HG03469 (cell line): ENCODE results near the gene RPA4.
"Not testable (repeated sequence)": the region's sequence is repeated elsewhere in the genome, so short reads cannot be mapped to it uniquely, and the experiment has no call there.

ENCODE experiments used
- ATAC-seq: cut with Tn5 transposase; IDR thresholded peaks from one replicate; pipeline ENCODE4 v1.9.1; 2021; ENCODE audit warnings: mild to moderate bottlenecking, moderate library complexity, moderate number of reproducible peaks; ENCODE audit not compliant: unreplicated experiment

RPA4 gene, protein sequence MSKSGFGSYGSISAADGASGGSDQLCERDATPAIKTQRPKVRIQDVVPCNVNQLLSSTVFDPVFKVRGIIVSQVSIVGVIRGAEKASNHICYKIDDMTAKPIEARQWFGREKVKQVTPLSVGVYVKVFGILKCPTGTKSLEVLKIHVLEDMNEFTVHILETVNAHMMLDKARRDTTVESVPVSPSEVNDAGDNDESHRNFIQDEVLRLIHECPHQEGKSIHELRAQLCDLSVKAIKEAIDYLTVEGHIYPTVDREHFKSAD

GRCh38 chrX:96883608-96884007 is at the start of gene RPA4:
TSS of gene RPA4 (plus strand) at chrX:96883908. CDS start at chrX:96884311, 403 bp downstream.
- no peak for ATAC-seq

GRCh38 chrX:96834137-96834536 is 49.6 kb upstream of the RPA4 start:
- no peak for ATAC-seq

DNA sequence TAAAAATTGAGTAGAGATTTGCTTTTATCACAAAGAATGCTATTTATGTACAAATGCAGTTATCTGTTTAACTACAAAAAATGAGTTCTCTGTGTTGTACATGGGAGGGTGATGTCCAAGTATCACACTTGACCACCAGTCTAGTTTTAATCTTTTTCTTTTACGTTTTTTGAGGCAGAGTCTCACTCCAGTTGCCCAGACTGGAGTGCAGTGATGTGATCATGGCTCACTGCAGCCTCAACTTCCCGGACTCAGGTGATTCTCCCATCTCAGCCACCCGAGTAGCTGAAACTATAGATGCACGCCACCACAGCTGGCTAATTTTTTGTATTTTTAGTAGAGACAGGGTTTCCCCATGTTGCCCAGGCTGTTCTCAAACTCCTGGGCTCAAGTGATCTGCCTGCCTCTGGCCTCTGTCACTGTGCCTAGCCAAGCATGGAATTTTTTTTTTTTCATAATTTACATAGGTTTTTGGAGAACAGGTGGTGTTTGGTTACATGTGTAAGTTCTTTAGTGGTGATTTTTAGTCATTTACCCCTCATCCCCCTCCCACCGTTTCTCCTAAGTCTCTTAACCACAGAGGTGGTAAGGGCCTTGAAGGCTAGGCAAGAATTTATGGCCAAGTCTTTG is 47.9 kb upstream of the RPA4 start:
- peak; percentile 61 for ATAC-seq

GRCh38 chrX:96837808-96838207 is 45.9 kb upstream of the RPA4 start:
- no peak for ATAC-seq

- ATAC-seq = no peak
Measured at GRCh38 chrX:96838537-96838936, 45.2 kb upstream of the RPA4 start.

DNA sequence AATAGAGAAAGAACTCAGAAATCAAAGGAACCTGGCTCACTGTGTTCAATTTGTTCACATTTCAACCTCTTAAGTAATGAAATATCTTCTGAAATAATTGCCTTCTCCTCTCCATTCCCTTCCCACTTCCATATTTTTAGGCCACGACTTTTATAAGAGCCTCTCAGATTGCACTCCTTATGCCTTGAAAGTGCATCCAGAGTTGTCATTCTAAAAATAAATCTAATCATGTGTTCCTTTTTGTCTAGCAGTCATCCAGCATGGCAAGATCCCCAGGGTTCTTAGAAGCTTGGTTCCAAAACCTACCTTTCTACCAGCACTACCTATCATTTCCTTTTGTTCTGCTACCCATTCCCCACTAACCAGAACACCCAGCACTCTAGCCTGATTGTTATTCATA is 42.4 kb upstream of the RPA4 start:
- ATAC-seq = no peak

DNA sequence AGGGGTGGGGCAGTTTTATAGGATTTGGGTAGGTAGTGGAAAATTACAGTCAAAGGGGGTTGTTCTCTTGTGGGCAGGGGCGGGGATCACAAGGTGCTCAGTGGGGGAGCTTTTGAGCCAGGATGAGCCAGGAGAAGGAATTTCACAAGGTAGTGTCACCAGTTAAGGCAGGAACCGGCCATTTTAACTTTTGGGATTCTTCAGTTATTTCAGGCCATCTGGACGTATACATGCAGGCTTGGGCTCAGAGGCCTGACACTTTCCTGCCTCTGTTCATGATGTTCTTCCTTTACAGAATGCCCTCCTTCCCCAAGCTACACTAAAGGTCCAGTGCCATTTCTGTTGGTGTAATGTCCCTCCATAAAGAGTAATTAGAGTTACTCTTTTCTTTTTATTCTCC is 41.8 kb upstream of the RPA4 start:
- ATAC-seq = not testable (repeated sequence)

DNA sequence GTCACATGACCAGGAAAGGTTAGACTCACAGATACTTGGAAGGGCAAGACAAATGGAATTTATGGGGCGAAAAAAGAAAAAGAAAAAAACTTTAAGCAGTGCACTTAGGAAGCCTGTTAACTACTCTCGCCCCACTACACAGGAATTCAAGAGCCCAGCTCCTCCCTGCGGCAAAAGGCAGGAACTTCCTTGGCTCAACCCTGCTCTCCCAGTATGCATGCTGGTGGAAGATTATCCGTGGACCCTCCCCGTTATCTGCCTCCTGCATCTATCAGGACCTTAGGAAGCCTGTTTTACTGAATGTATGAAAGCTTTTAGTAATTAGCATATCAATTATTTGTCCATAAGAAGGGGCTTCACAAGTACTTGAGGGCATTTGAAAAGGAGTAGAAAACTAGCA is 40.1 kb upstream of the RPA4 start:
- no peak for ATAC-seq

- no peak for ATAC-seq
Measured at GRCh38 chrX:96846841-96847240, 36.9 kb upstream of the RPA4 start.

DNA sequence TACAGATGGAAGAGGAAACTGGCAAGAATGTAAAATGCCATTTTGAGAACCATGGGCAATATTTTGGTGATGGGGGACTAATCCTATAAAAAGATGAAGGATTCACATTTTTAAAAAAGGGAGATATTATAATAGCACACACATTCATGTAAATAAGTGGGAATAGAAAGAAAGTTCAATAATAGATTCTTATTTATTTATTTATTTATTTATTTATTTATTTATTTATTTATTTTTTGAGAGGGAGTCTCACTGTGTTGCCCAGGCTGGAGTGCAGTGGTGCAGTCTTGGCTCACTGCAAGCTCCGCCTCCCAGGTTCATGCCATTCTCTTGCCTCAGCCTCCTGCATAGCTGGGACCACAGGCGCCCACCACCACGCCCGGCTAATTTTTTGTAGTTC is 24.3 kb upstream of the RPA4 start:
- ATAC-seq = not testable (repeated sequence)

- ATAC-seq = peak; percentile 84
Measured at GRCh38 chrX:96861218-96861617, 22.5 kb upstream of the RPA4 start.

DNA sequence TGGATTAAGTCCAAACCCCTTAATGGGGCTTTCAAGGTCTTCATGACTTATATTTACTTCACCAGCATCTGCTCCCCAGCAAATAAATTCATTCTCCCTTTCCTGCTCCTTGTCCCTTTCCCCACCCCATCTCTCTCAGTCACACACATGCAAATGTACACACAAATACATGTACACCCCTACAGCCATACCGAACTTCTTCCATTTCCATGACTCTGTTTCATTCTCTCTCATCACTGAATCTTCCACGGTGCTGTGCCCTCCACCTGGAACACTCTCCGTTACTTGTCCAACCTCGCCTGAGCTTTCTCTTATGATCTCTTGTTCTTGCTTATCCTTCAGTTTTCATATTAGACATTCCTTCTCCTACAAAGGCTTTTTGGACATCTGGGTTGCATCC is 22.0 kb upstream of the RPA4 start:
- peak; percentile 18 for ATAC-seq

DNA sequence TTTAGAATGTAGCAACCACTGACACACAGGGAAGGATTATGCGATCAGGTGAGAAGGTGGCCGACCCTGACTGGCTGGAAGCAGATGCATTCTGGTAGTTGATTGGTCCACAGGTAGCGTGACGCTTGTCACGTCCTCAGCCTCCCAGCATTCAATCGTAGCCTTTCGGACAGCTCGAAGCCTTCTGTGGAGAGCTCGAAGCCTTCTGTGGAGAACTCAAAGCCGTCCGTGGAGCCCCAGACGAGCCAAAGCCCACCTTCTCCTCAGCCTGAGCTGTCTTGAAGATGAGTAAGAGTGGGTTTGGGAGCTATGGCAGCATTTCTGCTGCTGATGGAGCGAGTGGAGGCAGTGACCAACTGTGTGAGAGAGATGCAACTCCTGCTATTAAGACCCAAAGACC is 319 bp downstream of the RPA4 start:
- ATAC-seq = no peak

DNA sequence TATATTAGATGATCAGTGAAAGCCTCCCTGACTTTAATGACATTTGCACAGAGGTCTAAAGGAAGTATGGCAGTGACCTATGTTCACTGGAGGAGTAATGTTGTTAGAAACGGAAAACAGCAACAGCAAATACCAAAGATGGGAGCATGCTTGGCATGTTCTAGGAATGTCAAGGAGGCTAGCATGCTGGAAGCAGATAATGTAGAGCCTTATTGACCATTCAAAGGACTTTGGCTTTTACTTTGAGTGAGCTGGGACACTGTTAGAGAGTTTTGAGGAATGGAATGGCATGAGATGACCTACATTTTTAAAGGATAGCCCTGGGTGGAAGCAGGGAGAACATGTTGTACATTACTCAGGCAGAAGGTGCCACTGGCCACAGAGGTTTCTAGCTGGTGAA is 6.0 kb downstream of the RPA4 start:
- no peak for ATAC-seq

DNA sequence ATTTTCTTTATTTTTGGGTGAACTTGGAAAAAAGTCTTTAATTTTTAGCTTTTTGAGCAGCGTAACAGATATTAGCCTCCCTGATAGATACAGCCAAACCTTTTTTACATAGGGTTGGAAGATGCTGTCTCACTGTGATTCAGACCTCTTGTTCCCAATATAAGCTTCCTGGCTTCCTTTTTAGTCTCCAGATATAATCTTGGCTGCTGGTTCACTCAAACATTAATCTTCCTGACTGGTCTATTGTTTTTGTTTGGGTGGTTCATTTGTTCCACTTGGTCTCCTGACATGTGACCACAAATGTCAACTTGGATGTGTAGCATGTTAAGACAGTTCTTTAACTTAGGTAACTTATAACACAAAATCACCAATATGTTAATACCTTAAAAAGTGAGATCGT is 23.0 kb downstream of the RPA4 start:
- ATAC-seq = no peak

GRCh38 chrX:96907516-96908272 is 24.0 kb downstream of the RPA4 start:
- no peak for ATAC-seq

GRCh38 chrX:96909291-96909690 is 25.6 kb downstream of the RPA4 start:
- ATAC-seq = no peak

DNA sequence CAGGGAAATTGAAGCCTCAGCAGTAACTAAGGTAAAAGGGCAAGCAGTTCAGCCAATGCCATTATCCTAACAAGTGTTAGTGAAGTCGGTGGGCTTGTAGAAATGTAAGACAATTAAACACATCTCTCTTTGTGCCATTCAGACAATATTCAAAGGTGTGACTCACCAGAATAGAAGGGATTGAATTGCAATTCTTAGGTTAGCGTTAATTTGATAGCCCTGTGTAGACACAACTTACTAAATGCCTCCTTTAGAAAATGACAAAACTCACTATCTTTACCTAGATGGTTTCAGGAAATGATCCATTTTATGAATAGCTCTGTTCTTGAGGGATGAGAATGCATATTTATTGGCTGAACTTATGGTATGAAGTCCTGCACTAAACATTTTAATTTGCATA is 35.2 kb downstream of the RPA4 start:
- ATAC-seq = no peak

- no peak for ATAC-seq
Measured at GRCh38 chrX:96919672-96920071, 36.0 kb downstream of the RPA4 start.

- ATAC-seq = no peak
Measured at GRCh38 chrX:96924581-96924980, 40.9 kb downstream of the RPA4 start.

DNA sequence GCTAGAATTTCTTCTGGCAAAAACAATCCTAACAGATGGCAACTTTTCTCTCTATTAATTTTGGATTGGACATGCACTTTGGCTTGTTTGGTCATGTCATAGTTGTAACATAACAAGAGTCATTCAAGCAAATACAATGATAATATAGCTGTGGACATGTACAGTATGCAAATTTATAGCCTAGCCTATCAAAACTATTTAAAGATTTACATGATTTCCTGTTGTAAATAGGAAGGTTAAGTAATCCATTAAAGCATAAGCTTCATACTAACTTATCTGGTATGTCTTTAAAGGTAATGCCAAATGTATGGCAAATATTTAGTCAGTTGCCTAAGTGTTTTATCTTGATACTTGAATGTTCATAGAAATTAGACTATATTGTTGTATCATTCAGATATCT is 45.3 kb downstream of the RPA4 start:
- ATAC-seq = no peak
